Putamen (tissue), 1 donor: ENCODE measurements around the gene STX4.

Experiments
- DNase-seq: peaks from one replicate; pipeline ENCODE4 v3.0.0-alpha.2; 2016; ENCODE audit warnings: low spot score

Gene STX4

DNA sequence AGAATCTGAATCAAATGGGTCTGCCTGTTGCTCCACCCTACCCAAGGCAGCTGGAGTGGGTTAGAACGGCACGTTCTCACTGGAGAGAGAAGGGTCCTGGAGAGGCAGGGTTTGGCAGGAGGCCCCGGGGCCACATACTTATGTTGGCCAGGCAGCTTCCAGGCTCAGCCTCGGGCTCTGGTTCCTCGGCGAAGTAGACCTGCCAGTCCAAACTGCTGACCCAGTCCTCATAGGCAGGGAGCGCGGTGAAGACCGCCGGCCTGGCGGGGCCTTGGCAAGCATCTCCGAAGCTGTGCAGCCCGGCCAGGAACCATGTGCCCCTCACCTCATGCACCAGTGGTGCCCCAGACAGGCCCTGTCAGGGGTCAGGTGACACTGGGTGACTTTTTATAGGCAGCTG lies 50.6 kb downstream of the STX4 start:
- DNase-seq, result no peak

DNA sequence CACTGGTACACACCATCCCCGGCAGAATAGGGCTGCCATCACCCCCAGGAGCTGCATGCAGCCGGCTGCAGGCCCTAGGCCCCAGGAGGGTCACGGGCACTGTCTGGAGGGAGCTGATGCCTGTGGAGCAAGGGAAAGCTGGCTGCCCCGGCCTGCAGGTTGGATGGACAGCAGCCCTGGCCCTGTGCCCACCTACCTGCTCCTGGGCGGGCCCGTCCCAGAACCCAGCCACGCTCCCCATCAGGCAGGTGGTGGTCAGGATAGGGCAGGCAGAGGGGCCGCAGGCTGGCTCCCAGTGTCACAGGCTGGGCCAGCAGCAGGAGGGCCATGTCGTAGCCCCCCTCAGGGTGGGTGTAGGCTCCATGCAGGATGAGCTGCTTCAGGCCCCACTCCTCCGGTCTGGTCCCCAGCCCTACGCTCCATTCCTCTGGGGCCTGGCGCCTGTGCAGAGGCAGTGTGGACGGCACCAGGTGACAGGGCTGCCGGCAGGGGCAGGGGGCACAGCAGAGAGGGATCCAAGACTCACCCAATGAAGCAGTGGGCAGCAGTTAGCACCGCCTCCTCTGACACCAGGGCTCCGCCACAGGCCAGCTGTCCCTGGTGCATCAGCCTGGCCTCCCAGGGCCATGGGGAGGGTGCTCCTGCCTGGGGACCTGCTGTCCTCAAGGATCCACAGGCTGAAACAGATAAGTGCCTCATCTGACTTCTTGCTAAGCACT lies 51.4 kb downstream of the STX4 start:
- DNase-seq, result no peak

DNA sequence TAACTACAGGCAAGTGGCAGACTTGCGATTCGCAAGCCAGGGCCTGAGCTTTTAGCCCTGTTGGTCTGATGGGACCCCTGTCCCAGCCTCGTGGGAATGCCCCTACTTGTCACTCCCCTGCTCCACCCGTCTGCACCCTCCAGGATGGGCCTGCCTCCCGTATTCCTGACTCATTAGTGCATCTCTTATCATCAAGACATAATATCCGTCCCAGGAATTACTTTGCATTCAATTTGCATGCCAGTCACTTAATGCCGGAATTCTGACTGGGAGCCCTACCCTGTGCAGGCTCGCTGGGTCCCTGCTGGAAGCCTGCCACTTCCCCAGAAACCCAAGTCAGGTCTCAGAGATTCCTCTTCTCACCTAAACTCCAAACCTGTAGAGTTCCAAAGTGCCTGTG lies 52.1 kb downstream of the STX4 start:
- no peak for DNase-seq

DNA sequence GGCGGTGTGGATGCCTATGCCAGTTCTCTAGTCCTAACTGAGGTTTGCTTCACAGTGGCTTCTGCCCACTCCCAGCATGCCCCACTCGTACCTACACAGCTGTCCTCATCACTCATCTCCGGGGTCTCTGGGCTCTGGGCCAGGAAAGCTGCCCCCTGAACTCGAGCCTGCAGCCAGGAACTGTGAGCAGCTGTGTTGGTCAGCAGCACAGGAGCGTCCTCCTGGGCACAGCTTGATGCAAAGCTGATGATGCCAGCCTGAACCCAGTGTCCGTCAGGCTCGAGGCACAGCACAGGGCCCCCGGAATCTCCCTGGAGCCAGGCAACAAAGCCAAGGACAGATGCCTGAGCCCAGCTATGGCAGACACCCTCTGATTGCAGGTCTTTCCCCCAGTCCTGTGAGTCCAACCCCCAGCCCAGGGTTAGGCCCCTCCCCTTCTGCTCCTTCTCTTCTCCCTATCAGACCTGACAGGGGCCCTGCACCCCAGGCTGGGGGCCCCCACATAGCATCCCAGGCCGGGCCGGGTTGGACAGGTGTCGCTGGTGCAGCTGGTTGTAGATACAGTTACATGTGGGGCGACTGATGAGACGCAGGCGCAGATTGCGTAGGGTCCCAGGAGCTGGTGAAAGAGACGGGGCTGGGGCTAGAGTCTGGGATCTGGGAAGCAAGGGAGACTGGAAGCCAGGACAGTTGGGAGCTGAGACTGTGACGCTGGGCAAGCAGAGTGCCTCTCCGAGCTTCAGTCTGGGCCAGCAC lies 52.7 kb downstream of the STX4 start:
- DNase-seq, result no peak

DNA sequence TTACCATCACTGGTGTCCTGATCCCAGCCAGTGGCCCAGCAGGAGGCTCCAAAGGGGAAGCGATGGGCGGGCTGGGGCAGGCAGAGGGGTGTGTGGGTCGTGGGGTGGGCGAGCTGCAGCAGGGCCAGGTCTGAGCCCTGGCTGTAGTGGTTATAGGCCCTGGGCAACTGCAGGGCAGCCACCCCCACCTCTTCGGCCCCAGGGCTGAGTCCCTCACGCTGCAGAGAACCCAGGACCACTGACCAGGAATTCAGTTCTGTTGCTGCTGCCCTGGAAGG lies 53.2 kb downstream of the STX4 start:
- DNase-seq, result no peak

DNA sequence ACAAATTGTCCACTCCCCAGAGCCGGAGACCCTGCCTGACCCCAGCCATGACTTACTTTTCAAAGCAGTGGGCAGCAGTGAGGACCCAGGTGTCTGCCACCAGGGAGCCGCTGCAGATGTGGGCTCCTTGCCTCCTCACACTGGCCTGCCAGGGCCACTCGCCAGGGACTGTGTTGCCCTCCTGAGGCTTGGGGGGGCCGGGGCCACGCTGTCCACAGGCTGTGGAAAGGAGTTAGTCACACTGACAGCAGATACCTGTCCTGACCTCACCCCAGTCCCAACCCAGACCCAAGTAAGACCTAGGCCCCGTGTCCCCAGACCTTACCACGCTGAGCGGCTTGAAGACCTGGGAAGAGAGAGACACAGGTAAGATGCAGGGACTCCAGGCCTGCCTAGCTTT lies 54.1 kb downstream of the STX4 start:
- no peak for DNase-seq

DNA sequence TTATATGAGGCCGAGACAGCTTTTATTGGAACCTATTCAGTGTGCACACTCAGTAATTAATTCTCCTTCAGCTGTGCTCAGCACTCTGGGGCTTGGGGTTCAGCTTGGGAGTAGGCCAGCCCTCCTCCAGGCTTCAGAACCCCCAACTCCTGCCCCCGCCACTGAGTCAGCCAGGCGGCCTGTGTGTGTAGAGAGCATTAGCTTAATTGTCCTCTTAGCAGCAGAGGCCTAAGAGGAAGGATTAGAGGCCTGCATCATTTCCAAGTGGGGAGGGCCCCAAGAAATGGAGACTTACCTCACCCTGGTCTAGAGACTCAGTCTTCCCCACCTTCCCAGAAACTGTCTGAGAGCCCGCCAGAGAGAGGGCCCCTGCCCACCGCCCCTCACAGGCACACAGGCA lies 54.6 kb downstream of the STX4 start:
- no peak for DNase-seq

DNA sequence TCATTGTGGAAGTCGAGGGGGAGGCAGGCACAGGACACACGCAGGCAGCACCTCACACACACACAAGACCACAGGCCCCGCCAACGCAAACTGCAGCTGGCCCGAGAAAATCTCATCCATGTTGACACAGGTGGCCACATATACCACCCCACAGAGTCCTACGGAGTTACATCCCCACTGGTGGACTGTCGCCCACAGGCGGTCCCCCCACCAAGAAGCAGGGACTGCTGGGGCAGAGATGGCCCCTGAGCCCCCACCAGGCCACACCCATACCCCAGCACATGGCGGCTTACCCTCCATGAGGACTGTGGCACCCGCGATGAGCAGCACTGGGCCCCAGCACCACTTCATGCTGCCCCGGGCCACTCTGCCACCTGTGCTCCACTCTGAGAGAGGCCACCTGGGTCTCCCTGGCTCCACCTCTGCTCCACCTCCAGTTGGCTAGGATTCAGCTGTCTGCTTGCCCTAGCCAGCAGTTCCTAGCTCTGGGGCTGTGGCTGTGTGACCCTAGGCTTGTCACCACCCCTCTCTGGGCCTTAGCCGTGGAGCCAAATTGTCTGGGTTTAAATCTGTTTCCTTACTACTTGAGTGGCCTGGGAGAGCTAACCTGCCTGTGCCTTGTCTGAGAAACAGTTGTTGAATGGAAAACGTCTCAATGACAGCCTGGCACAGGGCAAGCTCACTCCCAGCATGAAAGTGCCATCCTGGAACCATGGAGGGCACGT lies 55.3 kb downstream of the STX4 start, which contains the start of gene PRSS53:
PRSS53 (minus strand) TSS at position 485 of the 725 bp plus-strand sequence; CDS start at position 351, 134 bp downstream.
- DNase-seq, result no peak

DNA sequence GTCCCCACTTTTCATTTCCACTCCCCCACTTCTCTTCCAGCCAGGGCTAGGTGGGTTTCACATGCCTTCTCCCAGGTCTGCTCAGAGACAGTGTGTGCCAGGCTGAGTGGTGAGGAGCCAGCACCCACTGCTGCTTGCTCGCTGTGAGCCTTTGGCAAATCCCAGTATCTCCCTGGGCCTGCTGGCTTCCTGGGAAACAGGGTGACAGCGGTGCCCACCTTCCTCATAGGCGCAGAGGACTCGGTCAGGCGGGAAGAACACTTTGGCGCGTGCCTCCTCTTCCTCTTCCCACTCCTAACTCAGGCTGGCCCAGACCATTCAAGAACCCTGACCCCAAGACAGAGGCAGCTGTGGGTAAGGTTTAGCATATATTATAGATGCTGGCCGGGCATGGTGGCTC lies 55.8 kb downstream of the STX4 start:
- DNase-seq, result no peak
